ENCODE results near the gene EMX2. TPM values are rescaled to one million over a fixed set of nuclear protein-coding genes. Genes with fewer than 3 reads are reported as not detected.

Gene EMX2
- total RNA-seq, 3 donors from 2014 or later (not counting 1 experiment from before 2014, with no cell fraction given): not detected

DNA sequence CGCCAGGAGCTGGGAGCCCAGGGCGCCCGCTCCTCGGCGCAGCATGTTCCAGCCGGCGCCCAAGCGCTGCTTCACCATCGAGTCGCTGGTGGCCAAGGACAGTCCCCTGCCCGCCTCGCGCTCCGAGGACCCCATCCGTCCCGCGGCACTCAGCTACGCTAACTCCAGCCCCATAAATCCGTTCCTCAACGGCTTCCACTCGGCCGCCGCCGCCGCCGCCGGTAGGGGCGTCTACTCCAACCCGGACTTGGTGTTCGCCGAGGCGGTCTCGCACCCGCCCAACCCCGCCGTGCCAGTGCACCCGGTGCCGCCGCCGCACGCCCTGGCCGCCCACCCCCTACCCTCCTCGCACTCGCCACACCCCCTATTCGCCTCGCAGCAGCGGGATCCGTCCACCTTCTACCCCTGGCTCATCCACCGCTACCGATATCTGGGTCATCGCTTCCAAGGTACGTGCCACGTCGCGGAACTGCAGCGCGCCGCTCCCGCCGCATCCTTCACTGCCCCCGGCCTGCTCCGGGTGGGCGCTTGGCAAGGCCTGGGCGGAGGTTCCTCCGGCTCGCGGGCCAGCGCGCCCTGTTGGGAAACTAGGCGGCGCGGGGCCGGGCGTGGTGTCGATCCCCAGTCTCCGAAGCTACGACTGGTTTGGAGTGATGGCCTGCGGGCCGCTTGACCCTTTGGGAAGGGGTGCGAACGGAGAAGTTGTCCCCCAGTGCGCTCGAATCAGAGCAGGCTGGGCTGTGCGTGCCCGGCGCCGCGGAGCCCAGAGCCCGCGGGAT lies 868 bp downstream of the EMX2 start:
- no peaks in the 10 kb centered on the region for H3K9me3 ChIP-seq (ENCODE audit: control insufficient read depth, insufficient read depth, low read length)

DNA sequence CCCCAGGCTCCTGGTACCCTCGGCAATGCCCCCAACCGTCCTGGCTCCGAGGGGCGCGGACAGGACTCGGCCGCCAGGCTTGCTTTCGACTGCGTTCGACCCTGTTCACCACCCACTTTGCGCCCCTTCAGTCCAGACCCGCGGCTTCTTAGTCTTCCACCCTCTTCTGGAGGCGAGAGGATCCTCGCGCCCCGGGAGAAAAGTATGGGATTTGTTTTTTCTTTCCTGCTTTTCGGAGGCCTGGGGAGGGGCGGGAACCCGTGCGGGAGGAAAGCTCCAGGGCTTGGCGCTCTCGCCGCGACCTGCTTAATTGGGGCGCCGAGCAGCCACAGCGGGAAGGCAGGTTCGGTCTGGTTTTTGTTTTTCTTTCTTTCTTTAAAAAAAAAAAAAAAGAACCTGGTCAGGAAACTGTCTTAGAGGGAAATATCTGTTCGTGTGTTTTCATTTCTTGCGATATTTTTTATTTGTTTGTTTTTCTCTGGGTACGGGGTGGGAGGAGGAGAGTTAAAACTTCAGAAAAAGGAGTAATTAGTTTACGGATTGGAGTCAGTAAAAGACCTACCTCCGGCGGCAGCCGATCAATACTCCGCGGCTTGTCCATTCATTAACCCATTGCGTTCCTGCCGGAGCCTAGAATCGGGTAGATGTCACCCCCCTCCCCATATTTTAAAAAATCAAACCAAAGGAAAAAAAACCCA lies 1.6 kb downstream of the EMX2 start:
- TF ChIP-seq, protein P1, sequence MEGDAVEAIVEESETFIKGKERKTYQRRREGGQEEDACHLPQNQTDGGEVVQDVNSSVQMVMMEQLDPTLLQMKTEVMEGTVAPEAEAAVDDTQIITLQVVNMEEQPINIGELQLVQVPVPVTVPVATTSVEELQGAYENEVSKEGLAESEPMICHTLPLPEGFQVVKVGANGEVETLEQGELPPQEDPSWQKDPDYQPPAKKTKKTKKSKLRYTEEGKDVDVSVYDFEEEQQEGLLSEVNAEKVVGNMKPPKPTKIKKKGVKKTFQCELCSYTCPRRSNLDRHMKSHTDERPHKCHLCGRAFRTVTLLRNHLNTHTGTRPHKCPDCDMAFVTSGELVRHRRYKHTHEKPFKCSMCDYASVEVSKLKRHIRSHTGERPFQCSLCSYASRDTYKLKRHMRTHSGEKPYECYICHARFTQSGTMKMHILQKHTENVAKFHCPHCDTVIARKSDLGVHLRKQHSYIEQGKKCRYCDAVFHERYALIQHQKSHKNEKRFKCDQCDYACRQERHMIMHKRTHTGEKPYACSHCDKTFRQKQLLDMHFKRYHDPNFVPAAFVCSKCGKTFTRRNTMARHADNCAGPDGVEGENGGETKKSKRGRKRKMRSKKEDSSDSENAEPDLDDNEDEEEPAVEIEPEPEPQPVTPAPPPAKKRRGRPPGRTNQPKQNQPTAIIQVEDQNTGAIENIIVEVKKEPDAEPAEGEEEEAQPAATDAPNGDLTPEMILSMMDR (IDR thresholded peaks at IDR 0.05): no peak
- H3K27me3 ChIP-seq (ENCODE audit: control insufficient read depth, insufficient read depth, low read length): peaks cover 47% of the 10 kb centered on the region
- peaks cover 6% of the 10 kb centered on the region for H3K4me1 ChIP-seq (ENCODE audit: control insufficient read depth, insufficient read depth, low read length)
- H3K36me3 Mint-ChIP-seq: no peaks in the 10 kb centered on the region
- 3% methylated on average over 40 of the region's 41 CpGs for WGBS (ENCODE audit: insufficient coverage)
- H3K4me3 ChIP-seq (ENCODE audit: low read length): no peak overlapping the region
- no peaks in the 10 kb centered on the region for H3K9me3 Mint-ChIP-seq
- H3K4me3 Mint-ChIP-seq: no peak overlapping the region
- no peak overlapping the region for H3K27ac ChIP-seq (ENCODE audit: low read length)
- DNase-seq (no peak), ATAC-seq (no peak)
- H3K9me3 ChIP-seq (ENCODE audit: control insufficient read depth, insufficient read depth, low read length): no peaks in the 10 kb centered on the region
- peaks cover 15 to 20% of the 10 kb centered on the region in 2 donors for H3K4me1 Mint-ChIP-seq
- intact Hi-C loops (cut with micrococcal nuclease): no loop called here
- H3K36me3 ChIP-seq (ENCODE audit: control insufficient read depth, insufficient read depth, low read length): no peaks in the 10 kb centered on the region
- H3K27ac Mint-ChIP-seq: no peak overlapping the region
- H3K27me3 Mint-ChIP-seq (ENCODE audit: low read depth in 2 of 2): peaks cover 53 to 56% of the 10 kb centered on the region in 2 donors

More for the DNA sequence above, 868 bp downstream of the EMX2 start:
- DNase-seq: no peak
- TF ChIP-seq, protein P1 (IDR thresholded peaks at IDR 0.05): no peak
- Mint-ChIP-seq H3K4me1 (peaks cover 15 to 19% of the 10 kb centered on the region in 2 donors), H3K27ac (no peak overlapping the region), H3K4me3 (no peak overlapping the region), H3K27me3 (ENCODE audit: low read depth in 2 of 2) (peaks cover 53 to 59% of the 10 kb centered on the region in 2 donors), H3K9me3 (no peaks in the 10 kb centered on the region), H3K36me3 (no peaks in the 10 kb centered on the region)
- Histone ChIP-seq H3K36me3 (ENCODE audit: control insufficient read depth, insufficient read depth, low read length) (no peaks in the 10 kb centered on the region), H3K27me3 (ENCODE audit: control insufficient read depth, insufficient read depth, low read length) (peaks cover 51% of the 10 kb centered on the region), H3K4me1 (ENCODE audit: control insufficient read depth, insufficient read depth, low read length) (peaks cover 6% of the 10 kb centered on the region), H3K27ac (ENCODE audit: low read length) (no peak overlapping the region), H3K4me3 (ENCODE audit: low read length) (no peak overlapping the region)
- 4% methylated on average over 90 of the region's 90 CpGs for WGBS (ENCODE audit: insufficient coverage)
- ATAC-seq: no peak
- intact Hi-C loops (cut with micrococcal nuclease): no loop called here

DNA sequence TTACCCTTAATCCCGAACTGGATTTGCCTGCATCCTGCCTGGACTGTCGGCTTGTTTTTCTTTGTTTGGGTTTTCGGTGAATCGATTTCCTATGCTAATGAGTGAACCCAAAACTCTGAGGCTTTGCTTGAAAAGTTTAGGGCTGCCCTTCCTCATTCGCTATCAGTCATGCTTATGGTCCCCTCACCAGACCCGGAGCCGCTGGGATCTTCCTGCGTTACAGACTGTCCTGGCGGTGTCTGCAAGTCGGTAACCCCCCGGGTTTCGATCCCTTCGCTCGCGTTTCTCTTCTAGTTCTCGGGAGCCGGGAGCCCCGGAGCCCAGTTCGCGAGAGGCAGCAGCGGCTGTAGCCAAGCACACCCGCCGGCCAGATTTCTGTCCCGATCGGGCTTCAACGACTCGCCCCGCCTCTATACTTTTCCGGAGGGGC lies 2.2 kb downstream of the EMX2 start:
- Histone ChIP-seq H3K9me3 (ENCODE audit: control insufficient read depth, insufficient read depth, low read length) (no peaks in the 10 kb centered on the region), H3K4me1 (ENCODE audit: control insufficient read depth, insufficient read depth, low read length) (peaks cover 6% of the 10 kb centered on the region), H3K27ac (ENCODE audit: low read length) (no peak overlapping the region), H3K4me3 (ENCODE audit: low read length) (no peak overlapping the region), H3K36me3 (ENCODE audit: control insufficient read depth, insufficient read depth, low read length) (no peaks in the 10 kb centered on the region), H3K27me3 (ENCODE audit: control insufficient read depth, insufficient read depth, low read length) (peaks cover 48% of the 10 kb centered on the region)
- Mint-ChIP-seq H3K4me3 (no peak overlapping the region), H3K27me3 (ENCODE audit: low read depth in 2 of 2) (peaks cover 55 to 57% of the 10 kb centered on the region in 2 donors), H3K27ac (no peak overlapping the region), H3K36me3 (no peaks in the 10 kb centered on the region), H3K9me3 (no peaks in the 10 kb centered on the region), H3K4me1 (peaks cover 15 to 20% of the 10 kb centered on the region in 2 donors)
- ATAC-seq (no peak), DNase-seq (no peak)
- intact Hi-C loops (cut with micrococcal nuclease): no loop called here
- TF ChIP-seq, protein P1 (IDR thresholded peaks at IDR 0.05): no peak
- WGBS (ENCODE audit: insufficient coverage): 6% methylated on average over 29 of the region's 29 CpGs

Measured in natural killer cell (primary cell).